Esophagus squamous epithelium (tissue), 4 donors: ENCODE data around the gene CYB561A3.

ENCODE experiments used
- POLR2A ChIP-seq, 4 donors: fragments of 450-650 bp; IDR thresholded peaks; one replicate each; pipeline ENCODE4 v1.6.1; 2017; ENCODE audit warnings: antibody characterized with exemption in 4 of 4, mild to moderate bottlenecking in 4 of 4, moderate library complexity in 3 of 4
- TF ChIP-seq, protein P1 (sequence below), 6 experiments: fragments of 450-650 bp in 4 of 6; fragments of 200-600 bp in 2 of 6; sonication (generic) in 2 of 6; IDR thresholded peaks; one replicate each; pipeline ENCODE4 v1.5.1; 2016 to 2019; ENCODE audit warnings: antibody characterized with exemption in 6 of 6, mild to moderate bottlenecking in 4 of 6, moderate library complexity in 4 of 6

DNA sequence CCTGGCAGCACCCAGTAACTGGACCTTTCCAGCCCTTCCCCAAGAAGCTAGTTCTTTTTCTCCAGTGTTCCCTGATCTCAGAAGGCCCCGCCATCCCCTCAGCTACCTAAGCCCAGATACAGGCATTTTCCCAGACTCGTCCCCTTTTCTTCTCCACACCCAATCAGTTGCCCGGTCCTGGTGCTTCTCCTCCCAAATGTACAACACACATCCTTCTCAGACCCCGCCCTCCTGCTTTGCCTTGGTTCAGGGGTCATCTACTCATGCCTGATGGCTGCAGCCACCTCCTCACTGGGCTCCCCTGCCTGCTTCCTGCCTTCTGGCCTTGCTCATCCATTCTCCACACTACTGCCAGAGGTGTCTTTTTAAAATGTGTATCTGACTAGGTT lies 22.2 kb downstream of the CYB561A3 start:
- TF ChIP-seq, protein P1, sequence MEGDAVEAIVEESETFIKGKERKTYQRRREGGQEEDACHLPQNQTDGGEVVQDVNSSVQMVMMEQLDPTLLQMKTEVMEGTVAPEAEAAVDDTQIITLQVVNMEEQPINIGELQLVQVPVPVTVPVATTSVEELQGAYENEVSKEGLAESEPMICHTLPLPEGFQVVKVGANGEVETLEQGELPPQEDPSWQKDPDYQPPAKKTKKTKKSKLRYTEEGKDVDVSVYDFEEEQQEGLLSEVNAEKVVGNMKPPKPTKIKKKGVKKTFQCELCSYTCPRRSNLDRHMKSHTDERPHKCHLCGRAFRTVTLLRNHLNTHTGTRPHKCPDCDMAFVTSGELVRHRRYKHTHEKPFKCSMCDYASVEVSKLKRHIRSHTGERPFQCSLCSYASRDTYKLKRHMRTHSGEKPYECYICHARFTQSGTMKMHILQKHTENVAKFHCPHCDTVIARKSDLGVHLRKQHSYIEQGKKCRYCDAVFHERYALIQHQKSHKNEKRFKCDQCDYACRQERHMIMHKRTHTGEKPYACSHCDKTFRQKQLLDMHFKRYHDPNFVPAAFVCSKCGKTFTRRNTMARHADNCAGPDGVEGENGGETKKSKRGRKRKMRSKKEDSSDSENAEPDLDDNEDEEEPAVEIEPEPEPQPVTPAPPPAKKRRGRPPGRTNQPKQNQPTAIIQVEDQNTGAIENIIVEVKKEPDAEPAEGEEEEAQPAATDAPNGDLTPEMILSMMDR (IDR thresholded peaks at IDR 0.05) = no peak
- no peak for TF ChIP-seq POLR2A (IDR thresholded peaks at IDR 0.05)
